A549 treated with Hydrocortisone at 1 μM for 4 hours (cell line): Measurements from ENCODE around the gene TFAP2B. TPM values are rescaled to one million over a fixed set of nuclear protein-coding genes. Genes with fewer than 3 reads are reported as not detected.

Source experiments
- total RNA-seq: library from RNA; stranded (reverse); fragments of 200-300 nt; extraction: Qiagen RNA extraction; gene quantifications from 5 replicates; pipeline ENCODE4 v1.2.3, GENCODE V29; 2022

The TFAP2B gene
- total RNA-seq: not detected in 5 replicates

DNA sequence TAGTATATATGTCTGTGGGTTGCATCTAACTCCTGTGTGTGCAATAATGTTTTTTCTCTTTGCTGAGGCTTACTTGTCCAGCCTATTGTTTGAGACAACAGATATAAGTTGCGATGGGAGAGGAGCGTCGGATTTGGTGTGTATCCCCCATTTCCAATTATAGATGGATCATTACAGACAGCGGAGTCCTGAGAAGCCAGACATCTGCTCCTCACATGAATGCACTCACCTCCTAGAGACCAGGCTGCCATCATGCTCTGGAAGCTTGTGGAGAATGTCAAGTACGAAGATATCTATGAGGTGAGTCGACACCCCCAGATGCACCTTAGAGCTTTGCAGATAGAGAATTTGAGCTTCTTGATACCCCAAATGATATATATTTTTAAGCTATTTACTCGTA lies at the start of gene TFAP2B:
Gene TFAP2B (plus strand): TSS at position 199 of the 400 bp plus-strand sequence. CDS start 21 bp downstream, at position 220.

Other genes starting within 250 kb of the TFAP2B start
- not detected in 5 replicates for gene TFAP2D, start 105.3 kb upstream of the TFAP2B start, total RNA-seq